GM23338 (cell line): Measurements from ENCODE around the gene PACS1. TPM values are rescaled to one million over a fixed set of nuclear protein-coding genes. Genes with fewer than 3 reads are reported as not detected.

Source experiments
- ATAC-seq: fragments of 200-7000 bp; cut with Tn5 transposase; 3 replicates; pipeline ENCODE4 v1.9.1; 2020
- DNase-seq: peaks from one replicate; pipeline ENCODE4 v3.0.0-alpha.2; 2015; ENCODE audit warnings: low spot score
- H2AFZ ChIP-seq: fragments of 200-600 bp; sonication (generic); 2 replicates; pipeline ENCODE4 v1.8.0; 2016; ENCODE audit warnings: antibody characterized with exemption, mild to moderate bottlenecking, moderate library complexity
- H3F3A ChIP-seq: fragments of 200-600 bp; sonication (generic); replicated peaks from 2 replicates; pipeline ENCODE4 v1.8.0; 2017; ENCODE audit warnings: antibody characterized with exemption, mixed run types, low read depth
- H3K27ac ChIP-seq: fragments of 200-600 bp; sonication (generic); 2 replicates; pipeline ENCODE4 v1.6.1; 2016; ENCODE audit warnings: low read depth
- H3K27me3 ChIP-seq: fragments of 200-600 bp; sonication (generic); 2 replicates; pipeline ENCODE4 v1.8.0; 2016; ENCODE audit warnings: mild to moderate bottlenecking, mixed run types, moderate library complexity; ENCODE audit not compliant: insufficient read depth
- H3K36me3 ChIP-seq: fragments of 200-600 bp; sonication (generic); 2 replicates; pipeline ENCODE4 v1.8.0; 2016; ENCODE audit warnings: mild to moderate bottlenecking; ENCODE audit not compliant: insufficient read depth
- H3K4me1 ChIP-seq: fragments of 200-600 bp; sonication (generic); 2 replicates; pipeline ENCODE4 v1.8.0; 2016; ENCODE audit warnings: mild to moderate bottlenecking, moderate library complexity; ENCODE audit not compliant: insufficient read depth
- H3K4me2 ChIP-seq: fragments of 200-600 bp; sonication (generic); 2 replicates; pipeline ENCODE4 v1.7.1; 2017; ENCODE audit warnings: mixed run types
- H3K4me3 ChIP-seq: fragments of 200-600 bp; sonication (generic); 2 replicates; pipeline ENCODE4 v1.6.1; 2016; ENCODE audit warnings: mixed run types
- H3K79me2 ChIP-seq: fragments of 200-600 bp; sonication (generic); replicated peaks from 2 replicates; pipeline ENCODE4 v1.8.0; 2017; ENCODE audit warnings: mild to moderate bottlenecking; ENCODE audit not compliant: insufficient read depth
- H3K9me2 ChIP-seq: fragments of 200-600 bp; sonication (generic); 2 replicates; pipeline ENCODE4 v1.8.0; 2017; ENCODE audit not compliant: insufficient read depth
- H4K20me1 ChIP-seq: fragments of 200-600 bp; sonication (generic); replicated peaks from 2 replicates; pipeline ENCODE4 v1.8.0; 2017; ENCODE audit warnings: mild to moderate bottlenecking; ENCODE audit not compliant: insufficient read depth
- H3K27ac Mint-ChIP-seq: 2 replicates; pipeline ENCODE4 v1.8.0; 2020; ENCODE audit warnings: inconsistent platforms, mild to moderate bottlenecking, moderate library complexity, mixed read lengths
- H3K27me3 Mint-ChIP-seq: 3 replicates; pipeline ENCODE4 v1.8.0; 2022; ENCODE audit warnings: low read depth, mild to moderate bottlenecking, moderate library complexity, mixed read lengths, inconsistent platforms; ENCODE audit not compliant: insufficient read depth, poor library complexity
- H3K36me3 Mint-ChIP-seq: 3 replicates; pipeline ENCODE4 v1.8.0; 2021; ENCODE audit warnings: low read depth, mild to moderate bottlenecking, inconsistent platforms, moderate library complexity, mixed read lengths
- H3K4me1 Mint-ChIP-seq: 3 replicates; pipeline ENCODE4 v1.8.0; 2020; ENCODE audit warnings: mild to moderate bottlenecking, inconsistent platforms, mixed read lengths
- H3K4me3 Mint-ChIP-seq: 3 replicates; pipeline ENCODE4 v1.8.0; 2021; ENCODE audit warnings: moderate library complexity, mild to moderate bottlenecking, inconsistent platforms, mixed read lengths
- H3K9me3 Mint-ChIP-seq: 3 replicates; pipeline ENCODE4 v1.8.0; 2020; ENCODE audit warnings: moderate library complexity, mild to moderate bottlenecking, inconsistent platforms, mixed read lengths
- CREB1 ChIP-seq: fragments of 250-450 bp; sonication (Bioruptor Pico); IDR thresholded peaks from 2 replicates; pipeline ENCODE4 v1.5.0; 2020; ENCODE audit warnings: low read depth, mild to moderate bottlenecking, moderate library complexity
- EZH2 ChIP-seq: fragments of 200-600 bp; sonication (generic); IDR thresholded peaks from one replicate; pipeline ENCODE4 v1.8.0; 2017; ENCODE audit warnings: antibody characterized with exemption, mild to moderate bottlenecking, low read depth; ENCODE audit not compliant: unreplicated experiment
- EZH2phosphoT487 ChIP-seq: fragments of 200-600 bp; sonication (generic); IDR thresholded peaks from one replicate; pipeline ENCODE4 v1.8.1; 2018; ENCODE audit warnings: antibody characterized with exemption; ENCODE audit not compliant: unreplicated experiment
- JUNB ChIP-seq: IDR thresholded peaks from one replicate; pipeline ENCODE4 v1.6.1; 2016; ENCODE audit warnings: antibody characterized with exemption; ENCODE audit not compliant: unreplicated experiment
- POLR2AphosphoS5 ChIP-seq: IDR thresholded peaks from 2 replicates; pipeline ENCODE4 v1.6.1; 2016; ENCODE audit warnings: antibody characterized with exemption, low read depth
- REST ChIP-seq: IDR thresholded peaks from one replicate; pipeline ENCODE4 v1.6.1; 2018; ENCODE audit warnings: antibody characterized with exemption; ENCODE audit not compliant: unreplicated experiment
- STAT1 ChIP-seq: IDR thresholded peaks from one replicate; pipeline ENCODE4 v1.6.1; 2016; ENCODE audit warnings: antibody characterized with exemption; ENCODE audit not compliant: unreplicated experiment
- ZNF114 ChIP-seq: fragments of 250-450 bp; sonication (Bioruptor Pico); IDR thresholded peaks from 2 replicates; pipeline ENCODE4 v1.5.0; 2020; ENCODE audit warnings: mild to moderate bottlenecking, moderate library complexity
- ZNF331 ChIP-seq: fragments of 250-450 bp; sonication (Bioruptor Pico); IDR thresholded peaks from 2 replicates; pipeline ENCODE4 v1.5.0; 2020; ENCODE audit warnings: low read depth, mild to moderate bottlenecking, moderate library complexity
- polyA plus RNA-seq: library from polyadenylated mRNA; unstranded; fragments of >200 nt; fragmentation: Nextera tagmentation; extraction: Ambion mirVana; gene quantifications from 2 replicates; pipeline ENCODE4 v1.2.1, GENCODE V29; 2016
- total RNA-seq: library from RNA; depleted of rRNA; stranded (reverse); fragments of >200 nt; shearing (Covaris generic); gene quantifications from 2 replicates; pipeline ENCODE4 v1.2.3, GENCODE V29; 2014
- TF ChIP-seq, protein P1 (sequence below): IDR thresholded peaks from 2 replicates; pipeline ENCODE4 v1.6.1; 2016; ENCODE audit warnings: antibody characterized with exemption
- TF ChIP-seq, protein P2 (sequence below), 2 experiments: fragments of 200-600 bp in 1 of 2; sonication (generic) in 1 of 2; conservative IDR thresholded peaks; 2 replicates each; pipeline versions ENCODE4 v1.5.1 to v1.6.1; 2016 to 2017; ENCODE audit warnings: antibody characterized with exemption in 2 of 2, low read depth in 2 of 2, mild to moderate bottlenecking in 2 of 2, moderate library complexity in 1 of 2

The PACS1 gene
- total and polyA plus RNA-seq, 2 experiments from 2014 or later = 8.0 to 37.5 TPM

GRCh38 chr11:66150140-66150539 lies 80.1 kb downstream of the PACS1 start (continued):
- TF ChIP-seq, protein P1, sequence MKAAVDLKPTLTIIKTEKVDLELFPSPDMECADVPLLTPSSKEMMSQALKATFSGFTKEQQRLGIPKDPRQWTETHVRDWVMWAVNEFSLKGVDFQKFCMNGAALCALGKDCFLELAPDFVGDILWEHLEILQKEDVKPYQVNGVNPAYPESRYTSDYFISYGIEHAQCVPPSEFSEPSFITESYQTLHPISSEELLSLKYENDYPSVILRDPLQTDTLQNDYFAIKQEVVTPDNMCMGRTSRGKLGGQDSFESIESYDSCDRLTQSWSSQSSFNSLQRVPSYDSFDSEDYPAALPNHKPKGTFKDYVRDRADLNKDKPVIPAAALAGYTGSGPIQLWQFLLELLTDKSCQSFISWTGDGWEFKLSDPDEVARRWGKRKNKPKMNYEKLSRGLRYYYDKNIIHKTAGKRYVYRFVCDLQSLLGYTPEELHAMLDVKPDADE = no peak
- TF ChIP-seq REST (no peak), POLR2AphosphoS5 (no peak), CREB1 (no peak), JUNB (no peak), STAT1 (no peak), EZH2 (no peak)

- no peak overlapping the region for H3K4me3 Mint-ChIP-seq
- no peaks in the 10 kb centered on the region for H3F3A ChIP-seq
- H2AFZ ChIP-seq = no peak overlapping the region
- no peaks in the 10 kb centered on the region; the same call in 1 of the 2 replicates for H4K20me1 ChIP-seq
- peaks cover 3% of the 10 kb centered on the region; the same call in 2 of the 3 replicates for H3K4me1 Mint-ChIP-seq
- H3K4me1 ChIP-seq = no peaks in the 10 kb centered on the region
- H3K79me2 ChIP-seq = no peaks in the 10 kb centered on the region
- no peaks in the 10 kb centered on the region for H3K36me3 ChIP-seq
- no peaks in the 10 kb centered on the region for H3K27me3 ChIP-seq
- ATAC-seq = no peak
- no peak overlapping the region for H3K27ac ChIP-seq
- H3K36me3 Mint-ChIP-seq = peaks cover 4% of the 10 kb centered on the region; the same call in 2 of the 3 replicates
- H3K27me3 Mint-ChIP-seq = no peaks in the 10 kb centered on the region
- no peak overlapping the region for H3K4me3 ChIP-seq
- H3K27ac Mint-ChIP-seq = no peak overlapping the region
- peaks cover 3% of the 10 kb centered on the region; the same call in 2 of the 3 replicates for H3K9me3 Mint-ChIP-seq
- H3K9me2 ChIP-seq = no peaks in the 10 kb centered on the region
- DNase-seq = no peak
- H3K4me2 ChIP-seq = no peak overlapping the region
- TF ChIP-seq CREB1 = no peak
- TF ChIP-seq REST = no peak
- TF ChIP-seq STAT1 = no peak
- TF ChIP-seq ZNF114 (CRISPR knock-in tag) = no peak
- TF ChIP-seq, protein P1 = no peak
- TF ChIP-seq, protein P2, sequence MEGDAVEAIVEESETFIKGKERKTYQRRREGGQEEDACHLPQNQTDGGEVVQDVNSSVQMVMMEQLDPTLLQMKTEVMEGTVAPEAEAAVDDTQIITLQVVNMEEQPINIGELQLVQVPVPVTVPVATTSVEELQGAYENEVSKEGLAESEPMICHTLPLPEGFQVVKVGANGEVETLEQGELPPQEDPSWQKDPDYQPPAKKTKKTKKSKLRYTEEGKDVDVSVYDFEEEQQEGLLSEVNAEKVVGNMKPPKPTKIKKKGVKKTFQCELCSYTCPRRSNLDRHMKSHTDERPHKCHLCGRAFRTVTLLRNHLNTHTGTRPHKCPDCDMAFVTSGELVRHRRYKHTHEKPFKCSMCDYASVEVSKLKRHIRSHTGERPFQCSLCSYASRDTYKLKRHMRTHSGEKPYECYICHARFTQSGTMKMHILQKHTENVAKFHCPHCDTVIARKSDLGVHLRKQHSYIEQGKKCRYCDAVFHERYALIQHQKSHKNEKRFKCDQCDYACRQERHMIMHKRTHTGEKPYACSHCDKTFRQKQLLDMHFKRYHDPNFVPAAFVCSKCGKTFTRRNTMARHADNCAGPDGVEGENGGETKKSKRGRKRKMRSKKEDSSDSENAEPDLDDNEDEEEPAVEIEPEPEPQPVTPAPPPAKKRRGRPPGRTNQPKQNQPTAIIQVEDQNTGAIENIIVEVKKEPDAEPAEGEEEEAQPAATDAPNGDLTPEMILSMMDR (conservative IDR thresholded peaks at IDR 0.05; ENCODE audit: low read depth in 2 of 2) = no peak
- no peak for TF ChIP-seq JUNB
- TF ChIP-seq ZNF331 (CRISPR knock-in tag) = no peak
- no peak for TF ChIP-seq EZH2phosphoT487
Observed at GRCh38 chr11:66150725-66151124, 80.7 kb downstream of the PACS1 start.
